Inflammatory macrophage treated with lipopolysaccharide for 4 hours (primary cell): ENCODE results near the gene DEPDC1B.
"Not testable (repeated sequence)": the region's sequence is repeated elsewhere in the genome, so short reads cannot be mapped to it uniquely, and the experiment has no call there.

ENCODE experiments used
- DNase-seq: peaks from one replicate; pipeline ENCODE4 v3.0.0-alpha.2; 2020

Gene DEPDC1B

GRCh38 chr5:60690326-60690725 lies 9.6 kb downstream of the DEPDC1B start:
- peak; percentile 30 for DNase-seq

DNA sequence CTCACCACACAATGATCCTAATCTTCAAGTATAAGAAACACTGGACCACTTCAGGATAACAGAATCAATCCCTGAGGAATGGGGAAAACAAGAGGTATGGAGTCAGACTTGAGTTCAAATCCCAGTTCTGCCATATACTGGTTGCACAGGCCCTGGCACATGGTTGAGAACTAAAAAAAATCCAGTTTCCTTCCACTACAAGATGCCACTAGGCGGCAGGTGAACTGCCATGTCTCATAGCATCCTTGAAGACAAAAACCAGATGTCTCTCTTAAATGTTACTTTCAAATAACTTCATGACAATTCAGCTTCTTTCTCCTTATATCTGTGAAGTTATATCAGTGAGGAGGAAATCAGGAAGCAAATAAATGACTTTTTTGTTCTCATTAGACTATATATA lies 11.0 kb downstream of the DEPDC1B start:
- DNase-seq = no peak

GRCh38 chr5:60687927-60688720 lies 11.8 kb downstream of the DEPDC1B start:
- peak; percentile 71 for DNase-seq

- no peak for DNase-seq
Measured at GRCh38 chr5:60686157-60686556, 13.8 kb downstream of the DEPDC1B start.

DNA sequence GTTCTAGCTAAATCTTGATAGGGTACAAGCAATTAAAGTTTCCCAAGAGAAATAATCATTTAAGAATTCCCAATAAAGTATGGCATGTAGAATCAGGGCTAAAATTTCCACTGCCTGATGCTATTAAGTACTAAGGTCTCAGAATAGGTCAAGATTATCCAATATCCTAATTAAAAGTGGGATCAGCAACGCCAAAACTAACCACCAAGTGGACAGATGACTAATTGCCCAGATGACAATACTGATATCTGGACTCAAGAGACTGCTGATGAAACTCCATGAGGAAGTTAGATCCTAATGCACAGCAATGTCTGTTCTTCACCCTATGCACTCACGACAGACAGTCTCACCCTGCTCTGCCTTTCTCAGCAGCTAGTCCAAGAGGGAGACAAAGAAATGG lies 14.3 kb downstream of the DEPDC1B start:
- peak; percentile 72 for DNase-seq

- no peak for DNase-seq
Measured at GRCh38 chr5:60685028-60685427, 14.9 kb downstream of the DEPDC1B start.

- not testable (repeated sequence) for DNase-seq
Measured at GRCh38 chr5:60682007-60682406, 18.0 kb downstream of the DEPDC1B start.

DNA sequence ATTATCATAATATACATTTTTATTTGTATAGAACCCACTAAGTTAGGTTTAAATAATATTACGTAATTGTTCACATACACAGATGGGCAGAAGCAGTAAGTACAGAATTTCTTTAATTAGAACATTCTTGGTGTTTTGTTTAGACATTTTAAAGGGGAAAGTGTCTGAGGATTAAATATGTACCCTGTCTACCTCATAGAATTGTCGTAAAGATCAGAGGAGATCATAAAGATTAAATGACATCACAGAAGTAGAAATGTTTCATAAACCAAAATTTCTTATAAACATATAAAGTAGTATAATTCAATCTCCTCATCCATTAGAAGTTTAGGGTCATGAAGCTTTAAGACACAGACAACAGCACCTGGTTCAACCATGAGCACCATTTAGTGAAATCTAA lies 20.1 kb downstream of the DEPDC1B start:
- no peak for DNase-seq

GRCh38 chr5:60677850-60678664 lies 21.9 kb downstream of the DEPDC1B start:
- peak; percentile 59 for DNase-seq

- no peak for DNase-seq
Measured at GRCh38 chr5:60675286-60675685, 24.7 kb downstream of the DEPDC1B start.

DNA sequence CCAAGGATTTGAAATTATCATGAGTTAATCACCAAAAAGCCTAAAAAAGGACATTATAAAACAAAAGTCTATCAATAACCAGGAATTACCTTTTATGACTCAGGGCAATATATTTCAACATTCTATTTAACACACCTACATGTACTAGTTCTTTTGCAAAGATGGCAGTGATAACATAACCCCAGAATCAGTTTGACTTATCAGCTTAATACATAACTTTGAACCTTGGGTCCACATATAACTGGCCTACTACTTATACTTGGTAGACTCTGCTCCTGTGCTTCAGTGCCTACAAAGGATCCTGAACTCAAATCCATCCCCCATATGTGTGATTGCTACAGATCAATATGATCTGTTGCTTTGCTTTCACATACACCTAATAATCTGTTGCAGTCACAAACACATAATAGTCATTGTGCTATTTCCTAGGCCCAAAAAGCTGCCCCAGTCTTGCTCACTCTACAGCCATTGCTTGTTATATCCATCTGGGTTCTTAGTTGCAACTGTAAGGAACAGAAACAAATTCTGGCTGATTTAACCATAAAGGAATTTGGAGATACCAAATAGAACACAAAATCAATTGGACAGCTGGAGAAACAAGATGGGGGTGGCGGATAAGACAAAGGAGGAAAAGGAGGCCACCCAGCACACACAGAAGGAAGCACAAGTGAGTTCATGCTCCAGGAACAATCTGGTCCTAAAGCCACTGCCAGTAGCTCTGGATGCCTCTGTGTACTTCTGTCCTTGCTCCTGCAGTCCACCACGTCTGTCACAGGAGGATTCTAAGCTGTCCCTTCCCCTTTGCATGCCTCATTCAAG lies 25.5 kb downstream of the DEPDC1B start:
- no peak for DNase-seq

DNA sequence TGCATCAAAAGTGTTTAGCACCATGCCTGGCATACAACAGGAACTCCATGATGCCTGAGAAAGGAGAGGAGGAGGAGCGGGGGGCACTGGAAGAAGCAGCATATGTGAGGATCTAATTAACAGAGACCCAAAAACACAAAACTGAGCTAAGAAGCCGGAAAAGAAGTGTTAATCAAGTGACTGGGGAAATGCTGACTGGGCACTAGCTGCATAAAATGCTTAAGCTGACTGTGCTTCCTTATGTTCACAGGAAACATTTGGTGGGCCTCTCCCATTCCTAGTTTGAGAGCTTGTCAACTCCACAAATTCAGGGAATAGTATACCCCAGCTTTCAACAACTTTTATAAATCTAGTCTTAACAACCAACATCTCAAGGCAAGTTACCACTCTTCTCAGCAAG lies 26.6 kb downstream of the DEPDC1B start:
- no peak for DNase-seq

DNA sequence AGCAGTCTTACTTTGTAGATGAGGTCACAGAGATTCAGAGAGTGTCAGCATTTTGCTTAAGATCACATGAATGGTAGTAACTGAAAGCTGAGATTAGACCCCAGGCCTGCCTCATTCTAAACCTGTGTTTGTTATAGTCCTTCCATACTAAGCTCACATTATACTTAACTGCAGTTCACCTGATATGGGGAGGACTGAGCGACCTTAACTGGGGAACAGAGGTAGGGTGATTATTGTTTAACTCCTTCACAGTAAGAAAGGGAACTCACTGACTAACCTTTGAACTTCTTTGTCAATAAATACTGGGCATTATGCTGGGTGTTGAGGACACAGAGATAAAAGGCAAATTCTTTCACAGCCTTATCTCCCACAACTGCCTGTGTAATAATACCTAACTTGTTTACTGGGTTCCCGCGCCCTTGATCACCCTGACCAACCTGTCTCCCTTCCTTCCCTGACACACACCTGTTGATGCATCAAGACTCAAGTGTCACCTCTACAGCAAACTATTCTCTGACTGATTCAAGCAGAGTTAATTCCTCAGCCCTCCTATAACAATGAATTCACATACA lies 27.2 kb downstream of the DEPDC1B start:
- DNase-seq = no peak

- DNase-seq = peak; percentile 5
Measured at GRCh38 chr5:60671899-60672692, 27.9 kb downstream of the DEPDC1B start.

DNA sequence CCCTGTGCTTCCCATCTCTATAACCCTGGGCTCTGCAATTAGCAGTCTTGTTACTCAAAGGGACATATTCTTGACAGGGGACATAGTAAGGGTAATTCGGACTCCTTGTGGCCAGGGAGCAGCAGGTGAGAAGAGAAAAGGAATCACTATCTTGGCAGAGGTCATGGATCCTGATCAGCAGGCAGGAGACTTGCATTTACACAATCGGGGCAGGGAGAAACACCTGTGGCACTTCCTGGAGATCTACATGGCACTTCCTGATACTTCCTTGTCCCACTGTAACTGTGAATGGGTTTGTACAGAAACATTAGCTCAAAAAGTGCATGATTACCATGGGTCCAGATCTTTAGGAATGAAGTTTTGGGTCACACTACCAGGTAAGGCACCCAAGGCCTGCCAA lies 29.2 kb downstream of the DEPDC1B start:
- DNase-seq = no peak

DNA sequence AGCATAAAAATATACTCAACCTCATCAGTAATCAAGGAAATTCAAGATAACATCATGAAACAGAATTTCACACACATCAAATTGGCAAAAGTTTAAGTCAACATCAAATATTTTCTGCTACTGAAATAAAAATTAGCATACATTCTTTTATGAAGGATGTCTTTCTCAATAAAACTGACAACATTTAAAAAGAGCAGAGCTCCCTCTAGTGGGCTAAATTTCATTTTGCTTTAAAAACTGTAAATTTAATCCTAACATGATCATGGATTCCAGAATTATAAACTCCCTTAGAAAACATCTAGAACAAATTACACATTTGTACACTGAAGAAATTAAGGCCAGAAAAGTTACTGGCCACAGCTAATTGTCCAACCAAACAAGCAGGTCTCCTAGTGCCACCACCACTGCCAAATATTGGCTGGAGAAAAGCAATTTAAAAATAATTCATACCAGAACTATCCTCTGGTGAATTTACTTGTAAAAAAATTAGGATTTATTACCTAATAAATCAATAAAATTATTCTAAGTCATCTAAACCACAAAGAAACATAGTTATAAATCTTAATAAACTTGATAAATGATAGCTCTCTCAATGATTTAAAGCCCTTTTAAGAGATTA lies 31.2 kb downstream of the DEPDC1B start:
- DNase-seq = peak; percentile 72

DNA sequence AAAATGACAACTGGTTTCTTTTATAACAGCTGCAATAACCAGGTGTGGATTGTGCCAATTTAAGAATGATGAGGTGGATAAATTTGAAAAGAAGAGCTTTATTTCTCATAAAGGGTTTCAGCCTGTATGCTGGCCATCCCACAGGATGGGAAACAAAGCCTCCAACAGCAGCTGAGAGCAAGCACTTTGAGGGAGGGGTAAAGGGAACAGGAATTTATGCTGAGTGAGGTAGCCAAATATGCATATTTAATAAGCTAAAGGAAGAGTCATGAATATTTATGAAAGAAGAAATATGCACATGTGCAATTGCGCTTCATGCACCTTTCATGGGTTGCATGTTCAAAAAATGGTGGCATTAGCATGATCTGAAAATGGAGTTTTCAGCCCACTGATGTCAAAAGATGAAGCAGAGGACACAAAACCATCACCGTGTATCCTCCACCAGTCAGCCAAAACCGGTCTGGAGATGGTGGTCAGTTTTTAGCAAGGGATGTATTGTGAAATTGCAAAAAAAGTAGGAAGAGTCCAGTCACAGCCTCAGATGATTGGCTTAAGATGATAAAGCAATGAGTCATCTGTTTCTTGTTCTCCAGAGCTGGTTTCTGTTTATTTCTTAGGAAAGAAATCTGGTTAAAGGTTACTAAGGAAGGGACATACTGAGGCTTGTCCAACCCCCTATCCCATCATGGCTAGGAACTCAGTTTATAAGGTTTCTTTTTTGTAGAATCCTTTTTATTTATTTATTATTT lies 47.9 kb downstream of the DEPDC1B start:
- peak; percentile 90 for DNase-seq

GRCh38 chr5:60649288-60649917 lies 50.6 kb downstream of the DEPDC1B start:
- peak; percentile 49 for DNase-seq

DNA sequence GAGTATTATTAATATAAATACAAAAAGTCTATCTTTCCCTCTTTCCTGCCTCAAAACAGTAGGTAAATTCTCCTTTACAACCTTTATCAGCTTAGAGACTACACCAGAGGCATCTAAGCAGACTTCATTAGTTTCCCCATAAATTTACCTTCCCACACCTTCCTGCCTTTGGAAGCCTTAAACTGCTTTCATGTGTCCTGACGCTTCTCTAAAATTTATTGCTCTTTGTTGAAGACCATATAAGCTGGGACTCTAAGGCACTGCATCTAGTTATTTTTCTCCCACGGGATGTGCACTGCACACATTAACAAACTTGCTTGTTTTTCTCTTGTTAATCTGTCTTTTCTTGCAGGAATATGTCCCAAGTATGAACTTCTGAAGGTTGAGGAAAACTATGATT lies 51.8 kb downstream of the DEPDC1B start:
- no peak for DNase-seq

DNA sequence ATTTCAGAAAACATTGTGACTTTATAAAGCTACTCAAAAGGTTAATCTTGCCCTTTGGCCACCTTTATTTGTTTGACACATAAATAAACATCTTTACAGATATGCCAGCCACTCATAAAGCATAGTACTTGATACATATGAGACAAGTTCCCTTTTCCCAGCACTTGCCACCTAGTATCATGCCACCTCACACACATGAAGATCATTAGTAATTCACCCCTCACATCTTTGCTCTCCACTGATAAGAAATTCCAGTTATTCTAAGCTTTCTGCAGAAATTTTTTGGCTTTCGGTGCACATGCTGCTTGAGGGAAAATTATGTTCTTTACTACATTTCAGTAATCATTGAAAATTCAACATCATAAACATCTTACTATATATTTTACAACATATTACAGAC lies 59.1 kb downstream of the DEPDC1B start:
- DNase-seq = no peak
